Astrocyte of the cerebellum (primary cell): ENCODE data around the gene CCDC187.
"Not testable (repeated sequence)": the region's sequence is repeated elsewhere in the genome, so short reads cannot be mapped to it uniquely, and the experiment has no call there.

Experiments
- DNase-seq: peaks from one replicate; pipeline ENCODE4 v3.0.0-alpha.2; 2011; ENCODE audit warnings: low read depth
- H3K4me3 ChIP-seq: 2 replicates; pipeline ENCODE4 v1.5.1; 2011; ENCODE audit warnings: mild to moderate bottlenecking, low read depth, low read length, moderate library complexity
- in situ Hi-C: cut with HindIII; loops from 2 replicates; pipeline ENCODE4 v1.10.0; 2017; ENCODE audit warnings: low sequenced_read_pairs
- TF ChIP-seq, protein P1 (sequence below): IDR thresholded peaks from 2 replicates; pipeline ENCODE4 v1.5.1; 2012; ENCODE audit warnings: low read length, low read depth, moderate library complexity, mild to moderate bottlenecking; ENCODE audit errors: missing control alignments

CCDC187 gene

DNA sequence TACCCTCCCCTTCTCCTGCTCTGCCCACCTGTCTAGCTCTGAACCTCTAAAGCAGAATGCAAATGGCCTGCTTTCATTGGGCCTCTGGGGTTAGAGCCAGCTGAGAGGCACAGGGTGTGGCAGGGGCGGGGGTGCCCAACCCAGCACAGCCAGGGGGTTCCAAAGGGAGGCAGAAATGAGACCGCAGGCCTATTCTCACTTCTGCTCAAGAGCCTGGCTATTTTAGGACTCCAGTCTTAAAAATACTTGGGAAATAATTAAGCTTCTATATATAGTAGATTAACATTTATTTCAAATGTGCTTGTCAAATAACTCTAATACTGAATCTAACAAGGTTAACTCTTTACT, 63.9 kb downstream of the CCDC187 start:
- DNase-seq = no peak
- TF ChIP-seq, protein P1, sequence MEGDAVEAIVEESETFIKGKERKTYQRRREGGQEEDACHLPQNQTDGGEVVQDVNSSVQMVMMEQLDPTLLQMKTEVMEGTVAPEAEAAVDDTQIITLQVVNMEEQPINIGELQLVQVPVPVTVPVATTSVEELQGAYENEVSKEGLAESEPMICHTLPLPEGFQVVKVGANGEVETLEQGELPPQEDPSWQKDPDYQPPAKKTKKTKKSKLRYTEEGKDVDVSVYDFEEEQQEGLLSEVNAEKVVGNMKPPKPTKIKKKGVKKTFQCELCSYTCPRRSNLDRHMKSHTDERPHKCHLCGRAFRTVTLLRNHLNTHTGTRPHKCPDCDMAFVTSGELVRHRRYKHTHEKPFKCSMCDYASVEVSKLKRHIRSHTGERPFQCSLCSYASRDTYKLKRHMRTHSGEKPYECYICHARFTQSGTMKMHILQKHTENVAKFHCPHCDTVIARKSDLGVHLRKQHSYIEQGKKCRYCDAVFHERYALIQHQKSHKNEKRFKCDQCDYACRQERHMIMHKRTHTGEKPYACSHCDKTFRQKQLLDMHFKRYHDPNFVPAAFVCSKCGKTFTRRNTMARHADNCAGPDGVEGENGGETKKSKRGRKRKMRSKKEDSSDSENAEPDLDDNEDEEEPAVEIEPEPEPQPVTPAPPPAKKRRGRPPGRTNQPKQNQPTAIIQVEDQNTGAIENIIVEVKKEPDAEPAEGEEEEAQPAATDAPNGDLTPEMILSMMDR = no peak
- H3K4me3 ChIP-seq = no peak overlapping the region
- in situ Hi-C loops = loop anchor here (5.0 kb wide), 2 partner anchors 48 to 83 kb away; no protein-coding TSS in a partner anchor

DNA sequence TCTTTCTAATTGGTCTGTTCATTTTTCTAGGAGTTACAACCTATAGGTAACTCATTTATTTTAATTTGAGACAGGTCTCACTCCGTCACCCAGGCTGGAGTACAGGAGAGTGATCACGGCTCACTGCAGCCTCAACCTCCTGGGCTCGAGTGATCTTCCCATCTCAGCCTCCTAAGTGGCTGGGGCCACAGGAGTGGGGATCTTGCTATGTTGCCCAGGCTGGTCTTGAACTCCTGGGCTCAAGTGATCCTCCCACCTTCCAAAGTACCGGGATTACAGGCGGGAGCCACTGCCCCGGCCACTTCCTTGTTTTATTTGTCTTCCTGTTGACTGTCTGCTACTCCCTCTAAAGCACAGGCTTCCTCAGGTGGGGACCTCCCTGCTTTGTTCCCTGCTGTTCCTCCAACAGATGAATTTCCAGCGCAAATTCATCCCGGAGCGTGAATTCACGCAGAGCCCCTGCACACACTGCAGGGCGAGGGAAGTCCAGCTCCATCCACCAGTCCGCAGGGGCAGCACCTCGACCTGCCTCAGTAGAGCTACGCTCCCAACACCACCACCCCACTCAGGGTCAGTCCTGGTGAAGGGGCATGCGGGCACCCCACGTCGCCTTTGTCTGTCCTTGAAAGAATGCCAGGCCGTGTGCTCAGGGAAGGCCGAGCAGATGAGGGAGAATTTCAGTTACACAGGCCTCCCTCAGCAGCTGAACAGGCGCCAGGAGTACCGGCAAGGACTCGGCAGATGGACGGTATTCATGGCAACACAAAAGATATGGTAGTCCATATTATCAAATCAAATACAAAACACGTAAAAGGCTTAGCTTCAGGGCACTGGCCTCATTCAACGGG, 64.5 kb downstream of the CCDC187 start:
- TF ChIP-seq, protein P1 = no peak
- DNase-seq = no peak
- in situ Hi-C loops = no loop called here
- no peak overlapping the region for H3K4me3 ChIP-seq

DNA sequence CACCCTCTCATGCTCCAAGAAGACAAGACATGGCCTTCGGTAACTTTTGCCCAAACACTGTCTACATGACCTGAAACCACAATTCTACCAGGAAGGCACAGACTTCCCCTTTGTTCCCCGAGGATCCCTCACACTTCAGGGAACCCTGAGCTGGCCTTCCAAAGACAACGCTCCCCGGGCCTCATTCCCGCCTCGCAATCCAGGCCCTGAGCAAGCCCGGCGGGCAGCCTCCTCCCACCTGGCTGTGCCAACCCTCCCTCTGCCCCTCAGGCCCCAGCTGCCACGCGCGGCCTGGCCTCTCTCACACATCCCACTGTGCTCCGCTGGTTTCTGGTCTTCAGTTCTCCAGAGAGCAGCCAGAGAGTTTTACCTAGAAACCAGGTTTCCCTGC, 65.6 kb downstream of the CCDC187 start:
- TF ChIP-seq, protein P1 = no peak
- DNase-seq = no peak
- H3K4me3 ChIP-seq = no peak overlapping the region
- in situ Hi-C loops = no loop called here

DNA sequence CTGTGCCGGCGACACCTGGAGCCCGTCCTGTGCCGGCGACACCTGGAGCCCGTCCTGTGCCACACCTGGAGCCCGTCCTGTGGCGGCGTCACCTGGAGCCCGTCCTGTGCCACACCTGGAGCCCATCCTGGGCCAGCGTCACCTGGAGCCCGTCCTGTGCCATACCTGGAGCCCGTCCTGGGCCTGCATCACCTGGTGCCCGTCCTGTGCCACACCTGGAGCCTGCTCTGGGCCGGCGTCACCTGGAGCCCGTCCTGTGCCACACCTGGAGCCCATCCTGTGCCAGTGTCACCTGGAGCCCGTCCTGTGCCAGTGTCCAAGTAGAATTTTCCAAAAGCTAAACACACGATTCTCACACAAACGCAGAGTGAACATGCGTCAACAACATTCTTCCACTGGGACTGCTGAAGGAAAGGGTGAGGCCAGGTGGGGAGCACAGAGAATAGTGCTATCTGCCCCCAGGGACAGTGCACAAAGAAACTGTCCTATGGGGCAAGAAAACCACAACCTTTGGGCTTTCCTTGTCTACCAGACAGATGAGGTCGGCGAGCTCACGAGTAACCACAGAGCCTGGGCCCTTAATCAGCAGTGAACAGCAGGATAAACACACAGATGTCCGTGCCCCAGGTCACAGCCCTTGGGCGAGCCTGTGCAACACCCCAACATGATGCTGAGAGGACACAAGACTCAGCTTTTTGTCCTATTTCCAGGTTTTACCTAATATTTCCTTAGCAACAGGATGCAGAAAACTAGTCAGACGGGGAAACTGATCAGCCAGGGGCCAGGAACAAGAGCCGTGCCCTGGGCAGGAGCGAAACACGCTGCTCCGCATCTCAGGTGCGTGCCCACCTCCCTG, 66.2 kb downstream of the CCDC187 start:
- DNase-seq = no peak
- no peak overlapping the region for H3K4me3 ChIP-seq
- in situ Hi-C loops = no loop called here
- TF ChIP-seq, protein P1 = no peak

DNA sequence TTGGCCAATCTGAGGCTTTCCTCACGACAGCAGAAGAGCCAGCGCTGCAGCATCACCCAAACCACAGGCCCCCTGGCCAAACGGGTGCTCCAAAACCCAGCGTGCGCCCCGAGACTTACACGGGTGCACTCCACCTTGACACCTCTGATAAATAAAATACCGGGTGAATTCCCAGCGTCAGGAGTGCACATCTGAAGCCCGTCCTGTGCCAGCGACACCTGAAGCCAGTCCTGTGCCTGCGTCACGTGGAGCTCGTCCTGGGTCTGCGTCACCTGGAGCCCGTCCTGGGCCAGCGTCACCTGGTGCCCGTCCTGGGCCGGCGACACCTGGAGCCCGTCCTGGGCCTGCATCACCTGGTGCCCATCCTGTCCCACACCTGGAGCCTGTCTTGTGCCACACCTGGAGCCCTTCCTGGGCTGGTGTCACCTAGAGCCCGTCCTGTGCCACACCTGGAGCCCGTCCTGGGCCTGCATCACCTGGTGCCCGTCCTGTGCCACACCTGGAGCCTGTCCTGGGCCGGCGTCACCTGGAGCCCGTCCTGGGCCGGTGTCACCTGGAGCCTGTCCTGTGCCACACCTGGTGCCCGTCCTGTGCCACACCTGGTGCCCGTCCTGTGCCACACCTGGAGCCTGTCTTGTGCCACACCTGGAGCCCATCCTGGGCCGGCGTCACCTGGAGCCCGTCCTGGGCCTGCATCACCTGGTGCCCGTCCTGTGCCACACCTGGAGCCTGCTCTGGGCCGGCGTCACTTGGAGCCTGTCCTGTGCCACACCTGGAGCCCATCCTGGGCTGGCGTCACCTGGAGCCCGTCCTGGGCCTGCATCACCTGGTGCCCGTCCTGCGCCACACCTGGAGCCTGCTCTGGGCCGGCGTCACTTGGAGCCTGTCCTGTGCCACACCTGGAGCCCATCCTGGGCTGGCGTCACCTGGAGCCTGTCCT, 67.2 kb downstream of the CCDC187 start:
- DNase-seq, H3K4me3 ChIP-seq, in situ Hi-C loops: not testable (repeated sequence)

DNA sequence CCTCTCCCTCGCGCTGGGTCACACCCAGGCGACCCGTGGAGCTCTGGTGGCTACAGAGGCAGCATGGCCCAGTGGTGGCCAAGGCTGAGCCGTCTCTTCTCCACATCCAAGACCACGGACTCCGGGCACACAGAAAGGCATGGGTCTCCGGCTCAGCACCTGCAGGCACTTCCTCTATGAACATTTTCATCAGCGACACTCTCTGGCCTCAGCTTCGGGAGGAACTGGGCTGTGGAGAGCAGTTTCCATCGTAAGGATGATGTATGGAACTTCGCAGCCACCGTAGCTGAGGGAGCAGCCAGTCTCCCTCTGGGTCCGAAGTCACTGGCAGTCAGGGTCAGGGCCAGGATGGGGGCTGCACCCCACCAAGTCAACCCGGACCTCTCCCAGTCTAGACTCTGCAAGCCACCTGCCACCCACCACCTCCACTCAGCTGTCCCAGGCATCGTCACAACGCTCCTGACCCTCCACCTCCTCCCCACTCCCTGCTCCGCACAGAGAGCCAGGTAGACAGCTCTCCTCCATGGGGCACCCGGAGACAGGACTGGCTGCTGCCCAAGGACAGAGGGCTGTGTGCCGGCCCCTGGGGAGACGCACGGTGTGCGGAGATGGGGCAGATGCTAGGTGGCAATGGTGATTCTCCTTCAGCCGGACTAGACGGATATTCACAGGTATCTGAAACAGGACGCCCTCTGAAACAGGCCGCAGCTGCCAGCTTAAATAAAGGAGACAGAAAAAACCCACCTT, 68.0 kb downstream of the CCDC187 start:
- no peak for DNase-seq
- in situ Hi-C loops = no loop called here
- TF ChIP-seq, protein P1 = no peak
- no peak overlapping the region for H3K4me3 ChIP-seq
